Gastroesophageal sphincter (tissue), 3 donors: ENCODE results near the gene KBTBD12.

Experiments used
- POLR2A ChIP-seq, 2 donors: fragments of 450-650 bp; IDR thresholded peaks; one replicate each; pipeline ENCODE4 v1.6.1; 2017; ENCODE audit warnings: antibody characterized with exemption in 2 of 2, mild to moderate bottlenecking in 2 of 2, moderate library complexity in 1 of 2
- POLR2AphosphoS5 ChIP-seq: sonication (generic); formaldehyde crosslinking; IDR thresholded peaks from one replicate; pipeline ENCODE4 v1.6.1; 2017; ENCODE audit warnings: antibody characterized with exemption
- TF ChIP-seq, protein P1 (sequence below), 4 experiments: fragments of 200-600 bp in 2 of 4; fragments of 450-650 bp in 2 of 4; sonication (generic) in 1 of 4; IDR thresholded peaks; one replicate each; pipeline ENCODE4 v1.5.1; 2017 to 2019; ENCODE audit warnings: antibody characterized with exemption in 4 of 4, mild to moderate bottlenecking in 2 of 4, moderate library complexity in 2 of 4

DNA sequence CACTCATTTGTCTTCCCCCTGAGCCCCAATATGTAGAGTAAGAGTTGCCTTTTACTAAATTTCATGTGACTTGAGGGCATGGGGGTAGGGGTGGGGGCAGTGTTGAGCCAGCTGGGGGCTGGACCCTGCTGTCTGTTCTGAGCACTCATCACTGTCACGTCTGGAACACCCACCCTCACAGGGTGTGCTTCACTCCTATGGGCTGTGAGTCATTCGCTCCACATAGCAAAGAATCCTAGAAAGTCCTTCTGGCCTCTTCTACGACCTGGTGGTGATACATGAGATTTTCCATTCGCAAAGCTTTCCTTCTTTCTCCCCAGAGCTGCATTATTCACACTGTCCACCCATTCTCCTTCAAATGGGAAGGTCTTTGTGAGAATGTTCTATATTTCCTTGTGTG is 49.1 kb upstream of the KBTBD12 start:
- TF ChIP-seq, protein P1, sequence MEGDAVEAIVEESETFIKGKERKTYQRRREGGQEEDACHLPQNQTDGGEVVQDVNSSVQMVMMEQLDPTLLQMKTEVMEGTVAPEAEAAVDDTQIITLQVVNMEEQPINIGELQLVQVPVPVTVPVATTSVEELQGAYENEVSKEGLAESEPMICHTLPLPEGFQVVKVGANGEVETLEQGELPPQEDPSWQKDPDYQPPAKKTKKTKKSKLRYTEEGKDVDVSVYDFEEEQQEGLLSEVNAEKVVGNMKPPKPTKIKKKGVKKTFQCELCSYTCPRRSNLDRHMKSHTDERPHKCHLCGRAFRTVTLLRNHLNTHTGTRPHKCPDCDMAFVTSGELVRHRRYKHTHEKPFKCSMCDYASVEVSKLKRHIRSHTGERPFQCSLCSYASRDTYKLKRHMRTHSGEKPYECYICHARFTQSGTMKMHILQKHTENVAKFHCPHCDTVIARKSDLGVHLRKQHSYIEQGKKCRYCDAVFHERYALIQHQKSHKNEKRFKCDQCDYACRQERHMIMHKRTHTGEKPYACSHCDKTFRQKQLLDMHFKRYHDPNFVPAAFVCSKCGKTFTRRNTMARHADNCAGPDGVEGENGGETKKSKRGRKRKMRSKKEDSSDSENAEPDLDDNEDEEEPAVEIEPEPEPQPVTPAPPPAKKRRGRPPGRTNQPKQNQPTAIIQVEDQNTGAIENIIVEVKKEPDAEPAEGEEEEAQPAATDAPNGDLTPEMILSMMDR (IDR thresholded peaks at IDR 0.05), result no peak
- TF ChIP-seq POLR2AphosphoS5 (no peak), POLR2A (IDR thresholded peaks at IDR 0.05) (no peak)
